Smooth muscle cell (in vitro differentiated cells): ENCODE data around the gene TMEM221. TPM values are rescaled to one million over a fixed set of nuclear protein-coding genes. Genes with fewer than 3 reads are reported as not detected.

Source experiments
- DNase-seq: peaks from one replicate; lab custom pipeline; 2025; ENCODE audit not compliant: unreplicated experiment; lab: John Stamatoyannopoulos, UW
- H2AFZ ChIP-seq: fragments of 200-600 bp; sonication (generic); 2 replicates; pipeline ENCODE4 v1.6.0; 2016; ENCODE audit warnings: antibody characterized with exemption, low read depth, mild to moderate bottlenecking
- H3F3A ChIP-seq: fragments of 200-600 bp; sonication (generic); 2 replicates; pipeline ENCODE4 v1.6.0; 2017; ENCODE audit warnings: antibody characterized with exemption, low read depth
- H3K27ac ChIP-seq: fragments of 200-600 bp; sonication (generic); 2 replicates; pipeline ENCODE4 v1.5.1; 2016; ENCODE audit warnings: low read depth, mild to moderate bottlenecking
- H3K27me3 ChIP-seq: fragments of 200-600 bp; sonication (generic); 2 replicates; pipeline ENCODE4 v1.6.1; 2016; ENCODE audit warnings: low read depth, mild to moderate bottlenecking
- H3K36me3 ChIP-seq: fragments of 200-600 bp; sonication (generic); 2 replicates; pipeline ENCODE4 v1.5.1; 2016; ENCODE audit warnings: low read depth
- H3K4me1 ChIP-seq: fragments of 200-600 bp; sonication (generic); 2 replicates; pipeline ENCODE4 v1.5.1; 2016; ENCODE audit warnings: low read depth
- H3K4me2 ChIP-seq: fragments of 200-600 bp; sonication (generic); 2 replicates; pipeline ENCODE4 v1.6.0; 2016; ENCODE audit warnings: mild to moderate bottlenecking
- H3K4me3 ChIP-seq: fragments of 200-600 bp; sonication (generic); 2 replicates; pipeline ENCODE4 v1.5.1; 2016; ENCODE audit warnings: mild to moderate bottlenecking
- H3K79me2 ChIP-seq: fragments of 200-600 bp; sonication (generic); 2 replicates; pipeline ENCODE4 v1.6.0; 2016; ENCODE audit warnings: low read depth, mild to moderate bottlenecking
- H3K9ac ChIP-seq: fragments of 200-600 bp; sonication (generic); 2 replicates; pipeline ENCODE4 v1.6.0; 2016; ENCODE audit warnings: low read depth
- H3K9me3 ChIP-seq: fragments of 200-600 bp; sonication (generic); replicated peaks from 2 replicates; pipeline ENCODE4 v1.5.1; 2016; ENCODE audit warnings: low read depth
- H4K20me1 ChIP-seq: fragments of 200-600 bp; sonication (generic); 2 replicates; pipeline ENCODE4 v1.6.0; 2016; ENCODE audit warnings: low read depth
- CTCF ChIP-seq: fragments of 200-600 bp; sonication (generic); IDR thresholded peaks from 2 replicates; pipeline ENCODE4 v1.5.1; 2017; ENCODE audit warnings: borderline replicate concordance, mild to moderate bottlenecking, antibody characterized with exemption; ENCODE audit not compliant: insufficient read depth, poor library complexity, severe bottlenecking
- WGBS: methylation state at CpG from one replicate; pipeline ENCODE4 v1.1.7; 2016; ENCODE audit warnings: low lambda C conversion rate; 5-methylcytosine and 5-hydroxymethylcytosine counted together
- polyA plus RNA-seq: library from polyadenylated mRNA; unstranded; fragments of >200 nt; fragmentation: Nextera tagmentation; extraction: Ambion mirVana; gene quantifications from 2 replicates; pipeline ENCODE4 v1.2.1, GENCODE V29; 2016
- total RNA-seq: library from RNA; depleted of rRNA; stranded (reverse); fragments of >200 nt; gene quantifications from 2 replicates; pipeline ENCODE4 v1.2.3, GENCODE V29; 2014

Gene TMEM221
- total and polyA plus RNA-seq, 2 experiments from 2014 or later, result 0.31 to 0.63 TPM

- Histone ChIP-seq H3K4me1 (peaks cover 12% of the 10 kb centered on the region), H3K27ac (no peak overlapping the region), H4K20me1 (peaks cover 72% of the 10 kb centered on the region), H3K36me3 (no peaks in the 10 kb centered on the region), H3F3A (peaks cover 6% of the 10 kb centered on the region), H3K9me3 (no peaks in the 10 kb centered on the region), H3K4me3 (no peak overlapping the region), H3K4me2 (no peak overlapping the region), H3K27me3 (no peaks in the 10 kb centered on the region), H2AFZ (no peak overlapping the region), H3K9ac (no peak overlapping the region), H3K79me2 (peaks cover 5% of the 10 kb centered on the region)
- no peak for TF ChIP-seq CTCF
- WGBS, result 90% methylated on average over 3 of the region's 3 CpGs
- no peak for DNase-seq
Measured at GRCh38 chr19:17482877-17483604, 34.6 kb upstream of the TMEM221 start.

- Histone ChIP-seq H3K4me3 (no peak overlapping the region), H3F3A (peaks cover 6% of the 10 kb centered on the region), H3K9ac (no peak overlapping the region), H3K4me2 (no peak overlapping the region), H3K4me1 (peaks cover 12% of the 10 kb centered on the region), H2AFZ (no peak overlapping the region), H3K27ac (no peak overlapping the region), H3K9me3 (no peaks in the 10 kb centered on the region), H3K27me3 (no peaks in the 10 kb centered on the region), H4K20me1 (peaks cover 64% of the 10 kb centered on the region), H3K79me2 (peaks cover 5% of the 10 kb centered on the region), H3K36me3 (no peaks in the 10 kb centered on the region)
- no peak for TF ChIP-seq CTCF
- no peak for DNase-seq
- WGBS, result 95% methylated on average over 13 of the region's 13 CpGs
Measured at GRCh38 chr19:17481986-17482385, 33.5 kb upstream of the TMEM221 start.

- Histone ChIP-seq H3K9ac (no peak overlapping the region), H3K4me1 (peaks cover 12% of the 10 kb centered on the region), H3K36me3 (no peaks in the 10 kb centered on the region), H3F3A (peaks cover 6% of the 10 kb centered on the region), H4K20me1 (peaks cover 45% of the 10 kb centered on the region), H2AFZ (no peak overlapping the region), H3K27ac (peak overlapping the region; percentile 73), H3K4me2 (peak overlapping the region; percentile 63), H3K27me3 (no peaks in the 10 kb centered on the region), H3K9me3 (no peaks in the 10 kb centered on the region), H3K4me3 (no peak overlapping the region), H3K79me2 (peaks cover 5% of the 10 kb centered on the region)
- DNase-seq, result no peak
- WGBS, result 33% methylated on average over 6 of the region's 6 CpGs
- TF ChIP-seq CTCF, result no peak
Measured at GRCh38 chr19:17479325-17479791, 30.9 kb upstream of the TMEM221 start.
